Heart right ventricle (tissue), 16 donors: ENCODE measurements around the gene DRD1. TPM values are rescaled to one million over a fixed set of nuclear protein-coding genes. Genes with fewer than 3 reads are reported as not detected.

ENCODE experiments used
- ATAC-seq, 8 donors: fragments of 200-7000 bp; cut with Tn5 transposase; one replicate each; pipeline ENCODE4 v1.9.1; 2020; ENCODE audit warnings: mild to moderate bottlenecking in 8 of 8, moderate library complexity in 8 of 8, moderate number of reproducible peaks in 1 of 8
- DNase-seq, 2 donors: peaks; one replicate each; pipeline ENCODE4 v3.0.0-alpha.2; 2020
- H3K27ac ChIP-seq, 10 donors: fragments of 200-600 bp; sonication (generic) in 2 of 10; one replicate each; pipeline versions ENCODE4 v1.5.0 to v1.8.0; 2020 to 2022; ENCODE audit warnings: mild to moderate bottlenecking in 3 of 10
- H3K27me3 ChIP-seq, 7 donors: fragments of 200-600 bp; one replicate each; pipeline ENCODE4 v1.8.0; 2021 to 2022; ENCODE audit warnings: mild to moderate bottlenecking in 2 of 7
- H3K36me3 ChIP-seq, 9 donors: fragments of 200-600 bp; sonication (generic) in 1 of 9; one replicate each; pipeline versions ENCODE4 v1.5.0 to v1.8.0; 2020 to 2022; ENCODE audit warnings: mild to moderate bottlenecking in 2 of 9
- H3K4me1 ChIP-seq, 9 donors: fragments of 200-600 bp; sonication (generic) in 1 of 9; one replicate each; pipeline versions ENCODE4 v1.5.0 to v1.8.0; 2020 to 2022; ENCODE audit warnings: mild to moderate bottlenecking in 4 of 9
- H3K4me3 ChIP-seq, 10 donors: fragments of 200-600 bp; sonication (generic) in 2 of 10; one replicate each; pipeline versions ENCODE4 v1.5.0 to v1.8.0; 2020 to 2022; ENCODE audit warnings: mild to moderate bottlenecking in 7 of 10, moderate library complexity in 2 of 10
- H3K9me3 ChIP-seq, 11 donors: fragments of 200-600 bp in 10 of 11; sonication (generic) in 2 of 11; one replicate each; pipeline versions ENCODE4 v1.5.0 to v1.8.0; 2013 to 2022; ENCODE audit warnings: mild to moderate bottlenecking in 2 of 11, control low read depth in 1 of 11, moderate library complexity in 1 of 11
- WGBS, 2 donors: extraction: QIAGEN DNeasy Blood & Tissue Kit; methylation state at CpG; one replicate each; pipeline ENCODE4 v1.1.7; 2013; ENCODE audit warnings: inconsistent platforms in 1 of 2; 5-methylcytosine and 5-hydroxymethylcytosine counted together
- intact Hi-C, 10 donors: fragments of 100-400 bp; cut with DNase I; formaldehyde crosslinking; loops; one replicate each; pipeline versions ENCODE4 v1.11.1 to v1.14.2; 2022
- polyA plus RNA-seq, 2 donors: library from polyadenylated mRNA; stranded (reverse); fragments of 200-250 nt; gene quantifications; one replicate each; pipeline ENCODE4 v1.2.3, GENCODE V29; 2013
- total RNA-seq, 10 donors: library from RNA; stranded (reverse); fragmentation: NEBNext Ultra II Directional in 3 of 10; extraction: Animal tissue kit (Norgen Biotek cat#: 25700) in 3 of 10; gene quantifications; one replicate each; pipeline versions ENCODE4 v1.2.1 to v1.2.4, GENCODE V29; 2021 to 2023
- TF ChIP-seq, protein P1 (sequence below), 9 donors: fragments of 200-600 bp; sonication (generic) in 2 of 9; IDR thresholded peaks; one replicate each; pipeline versions ENCODE4 v1.5.0 to v1.8.0; 2021 to 2022; ENCODE audit warnings: antibody characterized with exemption in 9 of 9, mild to moderate bottlenecking in 5 of 9, moderate library complexity in 1 of 9
- donor health status: Arrhythmogenic right ventricular cardiomyopathy.
- donor health status: ischemic (EF 13 %, LVEDD 7.1; RV severe dilation, severe dysfunction).
- donor health status: healthy with polysubstance abuse.
- donor health status: DM: no; HTN: yes; CAD: no.
- donor health status: DM: no; HTN: no; CAD: no.
- donor health status: ischemic (EF 25% LVEDD 6.9; RV normal size, moderate dysfunction).
- donor health status: ischemic (EF 25% LVEDD 5.7; RV mildly dilated, moderate dysfunction).
- donor health status: healthy.
- donor health status: DM: yes; HTN: yes; CAD: no.
- donor health status: Ischemic cardiomyopathy.
- donor health status: ischemic (EF 35%, LVEDD 5.7; RV mildly dilated, moderate dysfunction).
- donor health status: nonischemic (EF 11% LVEDD 7.7; RV severe dilation, severe dysfunction).
- donor health status: DM: yes; HTN: yes; CAD: no.
- donor health status: PGD.
- donor health status: ischemic (EF 29% LVEDD 5.4; RV normal size, mild dysfunction).
- donor health status: nonischemic (EF 23%, LVEDD 6.1; RV moderate dilation, normal function).

DRD1 gene
- total and polyA plus RNA-seq, 12 donors: 0.06 to 0.12 (median 0.09) TPM; not detected in 9

DNA sequence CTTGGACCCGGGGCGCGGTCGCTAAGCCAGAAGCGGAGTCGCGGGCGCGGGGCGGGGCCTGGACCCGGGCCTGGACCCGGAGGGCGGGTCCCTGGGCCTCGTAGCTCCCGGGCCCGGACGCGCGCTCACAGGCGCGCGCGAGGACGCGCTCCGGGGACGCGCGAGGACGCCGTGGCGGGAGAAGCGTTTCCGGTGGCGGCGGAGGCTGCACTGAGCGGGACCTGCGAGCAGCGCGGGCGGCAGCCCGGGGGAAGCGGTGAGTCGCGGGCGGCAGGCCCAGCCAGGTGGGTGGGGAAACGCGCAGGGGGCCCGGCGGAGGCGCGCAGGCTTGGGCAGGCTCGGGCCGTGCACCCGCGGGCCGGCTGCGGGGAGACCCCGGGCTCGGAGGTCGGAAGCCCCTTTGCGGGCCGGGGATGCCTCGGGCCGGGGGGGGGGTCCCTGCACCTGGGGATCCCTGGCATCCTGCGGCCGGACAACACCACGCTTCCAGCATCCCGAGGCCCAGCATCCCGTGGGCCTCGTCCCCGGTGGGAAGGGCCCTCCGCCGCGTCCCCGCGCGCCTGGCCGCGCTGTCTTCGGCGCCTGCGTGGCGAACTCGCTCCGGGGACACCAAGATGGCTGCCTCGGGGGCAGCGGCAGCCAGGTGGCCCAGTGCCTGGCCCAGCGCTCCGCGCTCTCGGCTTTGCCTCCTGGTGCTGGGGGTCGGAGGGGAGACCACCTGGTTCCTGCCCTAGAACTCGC, 34.6 kb upstream of the DRD1 start, which contains the start of gene SFXN1:
SFXN1 (plus strand) TSS at position 177 of the 741 bp plus-strand sequence. CDS start 13,544 bp downstream, outside the sequence.
- TF ChIP-seq, protein P1, sequence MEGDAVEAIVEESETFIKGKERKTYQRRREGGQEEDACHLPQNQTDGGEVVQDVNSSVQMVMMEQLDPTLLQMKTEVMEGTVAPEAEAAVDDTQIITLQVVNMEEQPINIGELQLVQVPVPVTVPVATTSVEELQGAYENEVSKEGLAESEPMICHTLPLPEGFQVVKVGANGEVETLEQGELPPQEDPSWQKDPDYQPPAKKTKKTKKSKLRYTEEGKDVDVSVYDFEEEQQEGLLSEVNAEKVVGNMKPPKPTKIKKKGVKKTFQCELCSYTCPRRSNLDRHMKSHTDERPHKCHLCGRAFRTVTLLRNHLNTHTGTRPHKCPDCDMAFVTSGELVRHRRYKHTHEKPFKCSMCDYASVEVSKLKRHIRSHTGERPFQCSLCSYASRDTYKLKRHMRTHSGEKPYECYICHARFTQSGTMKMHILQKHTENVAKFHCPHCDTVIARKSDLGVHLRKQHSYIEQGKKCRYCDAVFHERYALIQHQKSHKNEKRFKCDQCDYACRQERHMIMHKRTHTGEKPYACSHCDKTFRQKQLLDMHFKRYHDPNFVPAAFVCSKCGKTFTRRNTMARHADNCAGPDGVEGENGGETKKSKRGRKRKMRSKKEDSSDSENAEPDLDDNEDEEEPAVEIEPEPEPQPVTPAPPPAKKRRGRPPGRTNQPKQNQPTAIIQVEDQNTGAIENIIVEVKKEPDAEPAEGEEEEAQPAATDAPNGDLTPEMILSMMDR (IDR thresholded peaks at IDR 0.05): no peak
- WGBS, 2 donors: 0% methylated on average over 74 to 94 of the region's 94 CpGs
- H3K4me3 ChIP-seq: peak within 1 kb of the TSS; percentile 39 to 95 (median 86)
- H3K4me1 ChIP-seq: peaks cover 0 to 34% (median 12%) of the 10 kb centered on the region in 9 donors
- peak within 1 kb of the TSS; percentile 63 to 89 (median 80) for H3K27ac ChIP-seq
- ATAC-seq: peak; percentile 90 to 95 (median 94)
- H3K27me3 ChIP-seq: peaks cover 0 to 7% (median 0%) of the 10 kb centered on the region in 7 donors
- peak; percentile 63 to 86 for DNase-seq
- H3K36me3 ChIP-seq: peaks cover 0 to 23% (median under 1%) of the 10 kb centered on the region in 9 donors
- H3K9me3 ChIP-seq: no peaks in the 10 kb centered on the region
- intact Hi-C loops: no loop called here

DNA sequence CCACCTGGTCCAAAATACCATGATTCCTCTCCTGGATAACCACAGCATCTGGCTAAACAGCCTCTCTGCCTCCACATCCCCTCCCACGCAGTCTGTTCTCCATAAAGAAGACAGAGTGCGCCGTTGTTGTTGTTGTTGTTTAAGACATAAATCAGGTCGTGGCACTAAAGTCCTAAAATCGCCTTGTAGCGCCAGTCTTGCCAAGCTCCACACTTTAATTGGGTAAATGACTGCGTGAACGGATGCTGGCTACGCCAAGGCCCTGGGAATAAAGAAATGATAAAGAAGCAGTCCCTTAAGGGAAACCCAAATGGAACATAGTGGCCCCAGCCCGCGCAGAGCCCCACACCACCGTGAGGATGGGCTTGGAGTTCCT, 34.0 kb upstream of the DRD1 start:
- Histone ChIP-seq H3K27me3 (peaks cover 0 to 8% (median 0%) of the 10 kb centered on the region in 7 donors), H3K36me3 (peaks cover 0 to 18% (median 0%) of the 10 kb centered on the region in 9 donors), H3K9me3 (no peaks in the 10 kb centered on the region), H3K27ac (peak overlapping the region; percentile 63 to 89 (median 80)), H3K4me1 (peaks cover 0 to 34% (median 12%) of the 10 kb centered on the region in 9 donors), H3K4me3 (peak overlapping the region; percentile 39 to 95 (median 86))
- 3 to 5% methylated on average over 12 of the region's 12 CpGs for WGBS, 2 donors
- ATAC-seq (no peak), DNase-seq (no peak)
- intact Hi-C loops: no loop called here
- TF ChIP-seq, protein P1 (IDR thresholded peaks at IDR 0.05): no peak

DNA sequence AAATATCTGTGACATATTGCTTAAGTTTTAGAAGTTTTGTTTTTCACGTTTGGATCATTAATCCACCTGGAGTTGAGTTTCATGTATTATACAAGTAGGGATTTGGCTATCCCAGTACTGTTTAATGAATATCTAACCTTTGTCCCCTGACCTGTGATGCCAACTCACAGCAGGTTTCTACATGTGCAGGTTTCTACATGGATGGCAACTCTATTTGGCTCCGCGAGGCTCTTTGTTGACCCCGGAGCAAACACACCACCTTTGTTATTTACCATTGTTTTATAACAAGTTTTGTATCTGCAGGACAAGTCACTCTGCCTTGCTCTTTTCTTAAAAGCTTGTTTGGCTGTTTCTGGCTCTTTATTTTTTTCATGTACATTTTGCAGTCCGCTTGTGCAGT, 33.5 kb upstream of the DRD1 start:
- TF ChIP-seq, protein P1 (IDR thresholded peaks at IDR 0.05): no peak
- H3K4me1 ChIP-seq: peaks cover 0 to 34% (median 12%) of the 10 kb centered on the region in 9 donors
- H3K27me3 ChIP-seq: peaks cover 0 to 8% (median 0%) of the 10 kb centered on the region in 7 donors
- H3K27ac ChIP-seq: no peak overlapping the region
- 84 to 90% methylated on average over 5 of the region's 5 CpGs for WGBS, 2 donors
- DNase-seq (no peak), ATAC-seq (no peak)
- H3K36me3 ChIP-seq: peaks cover 0 to 18% (median 0%) of the 10 kb centered on the region in 9 donors
- no peak overlapping the region for H3K4me3 ChIP-seq
- intact Hi-C loops: no loop called here
- H3K9me3 ChIP-seq: no peaks in the 10 kb centered on the region

DNA sequence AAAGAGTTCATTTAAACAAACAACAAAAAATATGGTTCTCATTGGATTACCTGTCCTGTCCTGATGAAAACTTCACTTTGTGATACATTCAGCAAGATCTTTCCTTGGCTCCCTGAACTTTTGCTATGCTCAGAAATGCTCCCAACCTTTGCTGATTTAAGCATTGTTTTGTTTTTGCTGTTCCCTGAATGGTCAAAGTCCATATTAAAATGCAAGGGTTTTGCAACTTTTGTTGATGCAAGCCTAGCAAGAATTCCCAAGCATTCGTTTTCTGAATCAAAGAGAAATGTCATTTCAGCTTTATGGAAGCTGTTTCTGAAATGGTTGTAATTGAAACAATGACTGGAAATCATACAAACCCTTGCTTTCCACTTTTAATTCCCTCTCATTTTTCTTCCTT, 31.3 kb upstream of the DRD1 start:
- WGBS, 2 donors: 75 to 90% methylated on average over 1 of the region's 1 CpG
- Histone ChIP-seq H3K4me3 (no peak overlapping the region), H3K4me1 (peaks cover 0 to 17% (median 11%) of the 10 kb centered on the region in 9 donors), H3K27ac (no peak overlapping the region), H3K9me3 (no peaks in the 10 kb centered on the region), H3K27me3 (peaks cover 0 to 8% (median 0%) of the 10 kb centered on the region in 7 donors), H3K36me3 (no peaks in the 10 kb centered on the region)
- intact Hi-C loops: no loop called here
- ATAC-seq: no peak
- TF ChIP-seq, protein P1 (IDR thresholded peaks at IDR 0.05): no peak
- DNase-seq: no peak
